Measurements from ENCODE around the gene ULK4.
"Not testable (repeated sequence)": the region's sequence is repeated elsewhere in the genome, so short reads cannot be mapped to it uniquely, and the experiment has no call there.

Gene ULK4

DNA sequence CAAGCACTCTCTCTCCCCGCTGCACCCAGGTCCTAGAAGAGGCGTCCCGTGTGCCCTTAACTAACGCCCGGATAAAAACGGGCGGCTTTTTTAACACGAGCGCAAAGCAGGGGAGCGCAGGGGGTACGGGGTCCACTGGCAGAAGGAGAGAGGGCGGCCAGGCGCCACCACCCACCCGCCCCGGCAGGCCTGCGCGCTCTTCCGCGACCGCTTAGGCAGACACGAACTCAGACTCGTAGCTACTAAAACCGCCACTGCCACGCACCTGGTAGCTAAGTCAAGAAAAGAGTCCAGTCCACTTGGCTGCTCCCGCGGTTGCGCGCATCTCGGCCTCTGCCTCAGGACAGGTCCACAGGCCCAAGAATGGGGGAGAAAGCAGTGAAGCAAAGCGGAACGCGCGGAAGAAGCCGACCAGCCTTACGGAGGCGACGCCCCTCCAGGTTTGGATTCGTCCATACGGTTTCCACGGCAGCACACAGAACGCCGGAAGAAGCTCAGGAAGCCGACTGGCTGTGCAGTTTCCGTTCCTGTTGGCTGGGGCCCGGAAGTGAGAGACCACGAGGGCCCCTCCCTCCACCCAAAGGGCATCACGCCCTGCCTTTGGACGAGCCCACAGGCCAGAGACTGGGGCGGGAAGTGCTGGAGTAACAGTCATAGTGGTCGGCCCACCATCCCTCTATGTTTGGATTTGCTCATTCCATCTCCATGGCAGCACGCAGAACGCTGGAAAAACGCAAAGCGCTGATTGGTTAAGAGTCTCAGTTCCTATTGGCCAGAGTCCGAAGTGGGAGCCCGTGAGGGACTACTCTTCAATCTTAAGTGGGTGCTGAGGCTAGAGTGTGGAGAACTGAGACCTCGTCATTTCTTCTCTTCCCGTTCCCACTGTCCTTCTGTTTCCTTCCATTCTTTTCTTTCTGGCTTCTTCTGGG, at the start of gene ULK4:
Gene ULK4 (minus strand): TSS at position 353 of the 929 bp plus-strand sequence. CDS start 7,344 bp downstream, outside the sequence.
- DNase-seq (ENCODE audit: low spot score) = peak; percentile 88

DNA sequence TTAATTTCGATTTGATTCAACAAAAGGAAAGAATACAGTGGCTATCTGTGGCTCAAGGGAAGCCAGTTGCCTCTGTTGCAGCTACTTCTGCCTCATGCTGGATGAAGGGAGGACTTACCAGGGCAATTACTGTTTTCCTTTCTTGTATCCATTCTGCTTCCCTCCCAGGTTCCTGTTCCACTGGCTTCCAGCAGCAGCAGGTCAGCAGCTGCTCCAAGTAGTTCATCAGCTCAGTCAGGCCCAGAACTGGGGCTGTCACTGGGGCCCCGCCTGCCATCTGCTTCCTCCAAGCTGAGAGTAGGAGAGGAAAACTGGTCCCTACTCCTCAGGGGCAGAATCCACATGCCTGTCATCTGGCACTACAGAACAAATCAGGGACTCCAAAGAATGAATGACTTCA, 48.6 kb upstream of the ULK4 start:
- DNase-seq (ENCODE audit: low spot score) = no peak

DNA sequence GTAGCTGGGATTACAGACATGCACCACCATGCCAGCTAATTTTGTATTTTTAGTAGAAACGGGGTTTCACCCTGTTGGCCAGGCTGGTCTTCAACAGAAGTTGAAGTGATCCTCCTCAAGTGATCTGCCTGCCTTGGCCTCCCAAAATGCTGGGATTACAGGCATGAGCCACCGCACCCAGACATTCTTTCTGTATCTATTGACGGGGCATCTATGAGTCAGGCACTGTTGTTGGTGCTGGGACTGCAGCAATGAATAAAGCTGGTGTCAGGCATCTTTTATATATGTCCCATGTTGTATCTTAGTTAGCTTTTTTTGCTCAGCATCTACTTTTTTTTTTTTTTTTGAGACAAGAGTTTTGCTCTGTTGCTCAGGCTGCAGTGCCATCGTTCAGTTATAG, 47.6 kb upstream of the ULK4 start:
- no peak for DNase-seq (ENCODE audit: low spot score)

DNA sequence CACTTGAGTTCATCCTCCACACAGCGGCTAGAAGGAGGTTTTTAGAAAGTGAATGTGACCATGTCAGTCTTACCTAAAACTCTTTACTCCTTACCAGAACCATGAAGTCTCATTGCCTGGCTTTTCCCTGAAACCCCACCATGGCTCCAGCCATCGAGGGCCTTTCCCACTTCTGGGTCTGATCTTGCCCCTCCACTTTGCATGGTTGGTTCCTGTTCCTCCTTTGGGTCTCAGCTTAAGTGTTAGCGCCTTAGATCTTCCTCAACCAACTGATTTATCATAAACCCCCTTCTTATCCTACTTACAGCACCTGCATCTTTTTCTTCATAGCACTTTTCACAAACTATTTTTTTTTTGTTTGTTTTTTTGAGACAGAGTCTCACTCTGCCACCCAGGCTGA, 45.9 kb upstream of the ULK4 start:
- no peak for DNase-seq (ENCODE audit: low spot score)

DNA sequence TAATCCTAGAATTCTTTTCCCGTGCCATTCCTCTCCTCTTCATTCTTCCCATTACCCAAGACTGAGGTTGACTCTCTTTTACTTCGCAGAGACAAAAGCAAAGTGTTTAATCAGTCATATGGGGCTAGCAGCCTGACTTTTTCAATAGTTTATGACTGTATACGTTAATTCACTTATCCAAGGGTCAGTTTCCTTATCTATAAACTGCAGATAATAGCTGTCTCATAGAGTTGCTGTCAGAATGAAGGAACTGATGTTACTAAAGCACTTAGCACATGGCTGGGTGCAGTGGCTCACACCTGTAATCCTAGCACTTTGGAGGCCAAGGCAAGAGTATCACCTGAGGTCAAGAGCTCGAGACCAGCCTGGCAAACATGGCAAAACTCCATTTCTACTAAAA, 43.5 kb upstream of the ULK4 start:
- no peak for DNase-seq (ENCODE audit: low spot score)

DNA sequence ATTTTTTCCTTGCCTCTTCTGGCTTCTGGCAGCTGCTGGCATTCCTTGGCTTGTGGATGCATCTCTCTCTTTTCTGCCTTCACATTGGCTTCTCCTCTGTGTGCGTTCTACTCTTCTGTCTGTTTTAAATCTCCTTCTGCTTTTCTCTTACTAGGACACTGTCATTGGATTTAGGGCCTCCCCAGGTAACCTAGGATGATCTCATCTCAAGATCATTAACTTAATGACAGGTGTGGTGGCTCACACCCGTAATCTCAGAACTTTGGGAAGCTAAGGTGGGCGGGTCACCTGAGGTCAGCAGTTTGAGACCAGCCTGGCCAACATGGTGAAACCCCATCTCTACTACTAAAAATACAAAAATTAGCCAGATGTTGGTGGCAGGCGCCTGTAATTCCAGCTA, 40.9 kb upstream of the ULK4 start:
- DNase-seq (ENCODE audit: low spot score) = no peak

DNA sequence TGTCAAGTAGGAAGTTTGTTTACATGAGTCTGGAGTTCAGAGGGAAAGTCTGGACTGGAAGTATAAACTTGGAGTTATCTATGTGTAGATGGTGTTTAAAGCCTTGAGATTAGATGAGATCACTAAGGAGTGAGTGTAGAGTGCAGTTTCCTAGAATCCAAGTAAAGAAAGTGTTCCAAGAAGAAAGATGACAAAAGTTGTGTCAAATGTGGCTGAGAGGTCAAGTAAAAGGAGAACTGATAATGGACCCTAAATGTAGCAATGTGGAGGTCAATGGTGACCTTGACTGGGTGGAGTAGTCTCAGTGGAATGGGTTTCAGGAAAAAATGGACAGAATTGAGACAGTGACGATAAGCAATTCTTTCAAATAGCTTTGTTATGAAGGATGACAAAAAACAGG, 39.9 kb upstream of the ULK4 start:
- no peak for DNase-seq (ENCODE audit: low spot score)

DNA sequence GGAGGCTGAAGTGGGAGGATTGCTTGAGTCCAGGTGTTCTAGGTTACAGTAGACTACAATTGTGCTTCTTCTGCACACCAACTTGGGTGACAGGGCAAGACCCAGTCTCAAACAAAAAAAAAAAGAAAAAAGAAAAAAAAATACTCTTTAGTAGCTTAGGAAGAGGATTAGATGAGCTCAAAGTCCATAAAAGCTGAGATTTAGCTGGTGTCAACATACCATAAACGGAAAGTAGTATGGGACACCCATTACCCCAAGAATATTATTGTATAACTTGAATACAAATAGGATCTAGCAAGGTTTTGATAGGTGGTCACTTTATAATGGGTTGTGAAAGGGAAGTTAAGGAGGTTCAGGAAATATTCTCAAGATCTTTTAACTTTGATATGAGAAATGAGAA, 38.0 kb upstream of the ULK4 start:
- no peak for DNase-seq (ENCODE audit: low spot score)

DNA sequence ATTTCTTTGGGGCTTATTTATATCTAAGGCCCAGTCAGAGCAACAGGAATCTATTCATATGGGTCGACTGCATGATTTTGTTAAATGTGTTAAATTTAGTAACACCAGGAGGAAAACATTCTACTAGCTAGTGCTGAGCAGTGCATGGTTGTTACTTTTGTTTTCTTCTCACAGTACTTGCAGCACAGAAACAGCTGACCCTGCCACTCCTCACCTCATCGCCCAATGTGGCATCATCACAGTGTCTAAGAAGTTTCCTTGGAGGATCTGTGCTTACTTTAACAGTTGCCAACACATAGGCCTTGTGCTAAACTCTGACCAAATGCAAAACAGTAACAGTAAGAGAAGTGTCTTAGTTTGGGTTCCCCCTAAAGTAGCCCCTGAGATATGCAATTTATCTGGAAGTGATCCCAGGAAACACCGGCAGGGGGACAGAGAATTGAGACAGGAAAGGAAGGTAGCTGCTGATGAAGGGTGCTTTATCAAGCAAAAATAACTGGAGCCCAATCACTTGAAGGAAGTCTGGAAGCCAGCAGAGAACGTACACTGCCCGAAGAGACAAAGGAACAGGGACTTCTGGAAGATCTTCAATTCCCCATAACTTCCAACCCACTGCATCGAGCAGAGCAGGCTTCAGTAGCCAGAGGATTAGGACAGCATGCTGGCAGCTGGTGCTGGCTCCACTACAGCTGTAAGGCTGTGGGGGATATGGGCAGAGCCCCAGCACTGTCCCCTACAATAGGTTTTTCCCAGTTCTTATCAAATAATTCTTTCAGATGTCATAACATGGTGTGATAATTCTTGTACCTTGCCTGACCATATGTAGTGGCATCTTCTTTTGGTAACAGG, 36.0 kb upstream of the ULK4 start:
- no peak for DNase-seq (ENCODE audit: low spot score)

DNA sequence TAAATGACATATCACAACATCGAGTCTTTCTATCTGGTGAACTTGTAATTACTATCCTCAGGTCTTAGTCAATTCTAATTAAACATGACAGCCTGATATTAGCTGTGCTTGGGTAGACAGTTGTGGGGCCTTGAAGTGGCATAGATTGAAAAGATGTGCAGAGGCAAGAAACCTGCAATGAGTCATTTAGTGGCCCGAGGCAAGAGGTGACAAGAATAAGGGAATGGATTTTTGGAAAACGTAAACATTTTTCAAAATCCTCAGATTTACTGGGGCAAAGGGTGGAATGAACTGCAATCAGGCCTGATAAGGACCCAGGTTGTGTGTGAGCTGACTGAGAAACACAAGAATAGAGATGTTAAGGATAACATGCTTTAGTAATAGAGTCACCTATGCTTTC, 29.5 kb upstream of the ULK4 start:
- no peak for DNase-seq (ENCODE audit: low spot score)

DNA sequence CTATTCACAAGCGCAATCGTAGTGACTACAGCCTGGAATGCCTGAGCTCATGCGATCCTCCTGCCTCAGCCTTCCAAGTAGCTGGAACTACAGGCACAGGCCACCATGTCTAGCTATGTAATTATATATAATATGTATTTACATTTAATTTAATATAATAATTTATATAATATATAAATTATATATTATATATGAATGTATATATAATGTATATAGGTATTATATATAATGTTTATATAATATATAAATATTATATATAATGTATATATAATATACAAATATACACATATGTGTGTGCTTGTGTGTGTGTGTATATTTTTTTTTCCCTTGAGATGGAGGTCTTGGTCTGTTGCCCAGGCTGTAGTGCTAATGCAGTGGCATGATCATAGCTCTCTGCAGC, 27.6 kb upstream of the ULK4 start:
- no peak for DNase-seq (ENCODE audit: low spot score)

DNA sequence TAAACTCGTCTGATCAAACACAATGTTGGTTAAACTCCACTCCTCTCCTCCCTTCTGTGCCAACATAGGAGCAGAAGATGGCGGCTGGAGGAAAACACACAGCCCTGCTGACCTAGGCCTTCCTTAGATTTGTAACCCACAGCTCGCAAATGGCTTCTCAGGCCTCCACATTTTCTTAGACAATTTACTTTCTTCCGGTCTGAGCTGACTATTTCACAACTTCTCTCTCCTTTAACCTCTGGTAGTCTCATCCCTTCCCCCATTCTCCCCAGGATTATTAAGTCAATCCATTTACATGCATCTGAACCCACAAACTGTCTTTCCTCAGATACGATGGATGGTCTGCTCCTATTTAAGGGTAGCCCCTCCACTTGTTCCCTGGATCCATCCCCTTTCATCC, 25.7 kb upstream of the ULK4 start:
- no peak for DNase-seq (ENCODE audit: low spot score)

DNA sequence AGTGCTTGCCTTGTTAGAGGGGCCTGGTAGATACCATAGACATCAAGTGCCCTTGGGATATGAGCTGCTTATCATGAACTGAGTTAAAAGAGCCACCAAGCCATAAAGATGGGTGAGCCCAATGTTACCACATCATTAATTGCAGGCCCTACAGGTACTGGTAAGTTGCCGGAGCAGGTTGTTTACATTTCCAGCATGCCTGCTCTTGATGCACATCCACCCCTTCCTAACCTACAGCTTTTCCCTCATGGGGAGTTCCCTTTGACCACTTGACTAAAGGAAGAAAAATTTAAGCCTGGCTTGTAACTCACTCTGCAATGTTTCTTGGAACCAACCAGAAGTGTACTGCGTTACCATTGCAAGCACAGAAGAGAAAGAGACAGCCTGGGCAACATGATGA, 24.7 kb upstream of the ULK4 start:
- peak; percentile 60 for DNase-seq (ENCODE audit: low spot score)

DNA sequence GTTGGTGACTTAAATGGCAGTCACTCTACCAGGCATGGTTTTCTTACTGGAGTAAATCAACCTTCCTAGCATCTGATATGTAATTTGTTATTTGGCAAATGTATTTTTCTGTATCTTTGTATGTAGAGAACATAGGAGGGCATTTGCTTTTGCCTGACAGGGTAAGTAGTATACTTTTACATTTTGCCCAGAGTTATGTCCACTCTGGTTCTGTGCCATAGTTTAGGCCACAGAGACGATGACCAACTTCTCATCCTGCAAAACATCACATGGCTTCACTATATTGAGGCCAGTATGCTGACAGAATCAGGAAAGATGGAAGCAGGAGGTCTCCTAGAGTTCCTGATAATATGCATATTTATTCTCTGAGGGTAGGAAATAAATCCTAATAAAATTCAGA, 23.1 kb upstream of the ULK4 start:
- DNase-seq (ENCODE audit: low spot score) = no peak

DNA sequence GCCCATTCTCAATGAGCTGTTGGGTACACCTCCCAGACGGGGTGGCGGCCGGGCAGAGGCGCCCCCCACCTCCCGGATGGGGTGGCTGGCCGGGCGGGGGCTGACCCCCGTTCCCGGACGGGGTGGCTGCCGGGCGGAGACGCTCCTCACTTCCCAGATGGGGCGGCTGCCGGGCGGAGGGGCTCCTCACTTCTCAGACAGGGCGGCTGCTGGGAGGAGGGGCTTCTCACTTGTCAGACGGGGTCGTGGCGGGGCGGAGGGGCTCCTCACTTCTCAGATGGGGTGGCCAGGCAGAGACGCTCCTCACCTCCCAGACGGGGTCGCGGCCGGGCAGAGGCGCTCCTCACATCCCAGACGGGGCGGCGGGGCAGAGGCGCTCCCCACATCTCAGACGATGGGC, 21.2 kb upstream of the ULK4 start:
- DNase-seq (ENCODE audit: low spot score) = not testable (repeated sequence)

DNA sequence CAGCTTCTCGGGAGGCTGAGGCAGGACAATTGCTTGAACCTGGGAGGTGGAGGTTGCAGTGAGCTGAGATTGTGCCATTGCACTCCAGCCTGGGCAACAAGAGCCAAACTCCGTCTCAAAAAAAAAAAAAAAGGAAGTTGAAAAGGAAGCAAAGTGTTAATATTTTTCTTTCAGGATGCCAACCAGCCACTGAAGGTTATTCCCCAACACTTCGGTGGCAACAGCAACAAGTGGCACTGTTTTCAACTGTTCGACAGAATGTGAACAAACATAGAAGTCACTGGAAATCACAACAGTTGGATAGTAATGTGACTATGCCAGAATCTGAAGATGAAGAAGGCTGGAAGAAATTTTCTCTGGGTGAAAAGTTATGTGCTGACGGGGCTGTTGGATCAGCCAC, 15.5 kb upstream of the ULK4 start:
- not testable (repeated sequence) for DNase-seq (ENCODE audit: low spot score)

DNA sequence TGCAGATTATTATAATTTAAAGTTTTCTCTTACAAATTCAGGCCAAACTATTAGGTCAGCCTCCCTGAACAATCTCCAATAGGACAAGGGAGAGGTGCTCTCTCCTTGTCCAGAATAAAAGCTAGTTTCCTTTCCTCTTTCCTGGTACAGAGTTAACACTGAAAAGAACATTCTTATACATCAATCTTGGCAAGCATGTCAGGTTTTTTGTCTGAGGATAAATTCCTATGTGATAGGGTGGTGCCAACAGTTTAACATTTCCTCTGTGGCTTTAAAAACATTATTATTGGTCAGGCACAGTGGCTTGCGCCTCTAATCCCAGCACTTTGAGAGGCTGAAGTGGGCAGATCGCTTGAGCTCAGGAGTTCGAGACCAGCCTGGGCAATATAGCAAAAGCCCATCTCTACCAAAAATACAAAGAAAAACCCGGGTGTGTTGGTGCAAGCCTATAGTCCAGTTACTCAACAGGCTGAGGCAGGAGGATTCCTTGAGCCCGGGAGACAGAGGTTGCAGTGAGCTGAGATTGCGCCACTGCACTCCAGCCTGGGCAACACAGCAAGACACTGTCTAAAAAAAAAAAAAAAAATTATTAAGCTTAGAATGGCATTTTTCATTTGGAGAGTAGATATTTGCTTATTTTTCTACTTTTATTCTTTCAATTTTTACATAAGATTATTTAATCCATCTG, 13.7 kb upstream of the ULK4 start:
- DNase-seq (ENCODE audit: low spot score) = no peak

DNA sequence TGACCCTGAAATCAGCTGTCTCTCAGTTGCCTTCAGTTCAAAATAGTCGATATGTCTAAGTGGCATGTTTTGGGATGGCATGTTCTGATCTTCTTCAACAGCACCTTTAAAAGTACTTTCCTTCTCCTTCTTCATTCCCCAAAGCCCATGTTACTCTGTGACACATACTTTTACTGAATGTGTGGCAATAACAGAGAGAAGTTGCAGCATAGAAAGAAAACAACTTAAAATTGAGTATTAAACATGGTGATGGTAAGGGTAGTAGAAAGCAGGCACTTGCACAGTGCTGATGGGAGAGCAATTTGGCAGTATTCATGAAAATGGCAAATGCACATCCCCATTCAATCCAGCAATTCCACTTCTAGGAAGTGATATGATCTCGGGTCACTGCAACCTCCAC, 12.3 kb upstream of the ULK4 start:
- DNase-seq (ENCODE audit: low spot score) = no peak

DNA sequence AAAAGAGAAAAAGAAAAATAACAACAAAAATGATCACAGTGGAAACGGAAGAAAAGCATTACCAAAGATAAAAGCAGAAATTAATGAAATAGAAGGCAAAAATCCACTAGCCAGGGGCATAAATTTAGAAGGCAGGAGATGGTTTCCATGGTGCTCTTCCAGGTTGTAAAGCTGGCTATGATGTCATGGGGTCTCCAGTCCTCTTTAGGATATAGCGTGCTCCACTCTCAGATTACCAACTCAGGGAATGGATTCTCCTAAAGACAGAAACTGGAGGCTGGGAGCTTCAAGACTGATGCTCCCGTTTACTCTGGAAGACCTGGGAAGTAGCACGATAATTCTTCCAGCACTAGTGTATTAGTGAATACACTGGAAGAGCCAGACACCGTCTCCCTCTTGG, 10.9 kb upstream of the ULK4 start:
- no peak for DNase-seq (ENCODE audit: low spot score)

DNA sequence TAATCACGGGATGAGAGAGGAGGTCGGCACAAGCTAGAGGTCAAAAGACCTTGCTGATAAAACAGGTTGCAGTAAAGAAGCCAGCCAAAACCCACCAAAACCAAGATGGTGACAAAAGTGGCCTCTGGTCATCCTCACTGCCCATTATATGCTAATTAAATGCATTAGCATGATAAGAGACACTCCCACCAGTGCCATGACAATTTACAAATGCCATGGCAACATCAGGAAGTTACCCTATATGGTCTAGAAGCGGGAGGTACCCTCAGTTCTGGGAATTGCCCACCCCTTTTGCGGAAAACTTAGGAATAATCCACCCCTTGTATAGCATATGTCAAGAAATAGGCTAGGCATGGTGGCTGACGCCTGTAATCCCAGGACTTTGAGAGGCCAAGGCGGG, 4.3 kb upstream of the ULK4 start:
- DNase-seq (ENCODE audit: low spot score) = no peak

DNA sequence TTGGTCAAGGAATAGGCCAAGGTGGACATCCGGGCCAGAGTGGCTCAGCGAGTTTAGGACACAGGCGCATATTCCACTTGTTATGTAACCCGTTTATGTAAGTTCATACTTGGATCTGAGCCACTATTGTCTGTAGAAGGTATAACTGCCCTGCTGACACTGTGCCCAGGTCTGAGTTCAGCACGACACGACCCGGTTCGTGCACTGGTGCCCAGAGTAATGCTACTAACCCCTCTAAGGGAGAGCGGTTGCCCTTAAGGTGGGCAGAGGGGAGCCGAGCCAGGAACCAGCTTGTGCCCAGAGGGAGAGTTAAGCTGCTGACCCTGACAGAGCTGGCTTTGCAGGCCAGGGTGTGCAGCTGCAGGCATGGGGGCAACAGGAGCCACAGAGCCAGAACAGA, 1.9 kb upstream of the ULK4 start:
- DNase-seq (ENCODE audit: low spot score) = no peak
